Right atrium auricular region (tissue), 2 donors: ENCODE data around the gene FGF5. TPM values are rescaled to one million over a fixed set of nuclear protein-coding genes. Genes with fewer than 3 reads are reported as not detected.

Experiments
- DNase-seq: peaks from one replicate; pipeline ENCODE4 v3.0.0-alpha.2; 2019; ENCODE audit warnings: low spot score
- H3K27ac ChIP-seq, 2 donors: fragments of 200-600 bp; sonication (generic); 1 replicate in 1 of 2; 2 replicates in 1 of 2; pipeline ENCODE4 v1.5.1; 2016 to 2019
- H3K27me3 ChIP-seq, 2 donors: fragments of 200-600 bp; sonication (generic); one replicate each; pipeline versions ENCODE4 v1.5.1 to v1.6.0; 2017 to 2019
- H3K36me3 ChIP-seq: fragments of 200-600 bp; sonication (generic); one replicate; pipeline ENCODE4 v1.5.1; 2016
- H3K4me1 ChIP-seq, 2 donors: fragments of 200-600 bp; sonication (generic); one replicate each; pipeline versions ENCODE4 v1.5.1 to v1.6.0; 2017 to 2019
- H3K4me3 ChIP-seq, 2 donors: fragments of 200-600 bp; sonication (generic); 1 replicate in 1 of 2; 2 replicates in 1 of 2; pipeline ENCODE4 v1.5.1; 2017 to 2019; ENCODE audit warnings: mild to moderate bottlenecking in 1 of 2, moderate library complexity in 1 of 2
- H3K9me3 ChIP-seq, 2 donors: fragments of 200-600 bp; sonication (generic); one replicate each; pipeline ENCODE4 v1.5.1; 2019
- CTCF ChIP-seq, 2 donors: fragments of 200-600 bp; sonication (generic); IDR thresholded peaks; one replicate each; pipeline ENCODE4 v1.5.1; 2019; ENCODE audit warnings: antibody characterized with exemption in 2 of 2
- total RNA-seq, 2 donors: library from RNA; depleted of rRNA; stranded (reverse); fragments of >200 nt; gene quantifications; one replicate each; pipeline ENCODE4 v1.1.0, GENCODE V29; 2016

Gene FGF5
- total RNA-seq, 2 donors from 2014 or later, result 0.07 TPM; not detected in 1

- Histone ChIP-seq H3K27me3 (no peaks in the 10 kb centered on the region), H3K9me3 (no peaks in the 10 kb centered on the region), H3K36me3 (no peaks in the 10 kb centered on the region), H3K4me3 (no peak overlapping the region), H3K27ac (no peak overlapping the region), H3K4me1 (no peaks in the 10 kb centered on the region)
- TF ChIP-seq CTCF (IDR thresholded peaks at IDR 0.05), result no peak
- DNase-seq, result no peak
Observed at GRCh38 chr4:80254114-80254513, 12.3 kb upstream of the FGF5 start.

- H3K4me1 ChIP-seq, result no peaks in the 10 kb centered on the region
- H3K36me3 ChIP-seq, result no peaks in the 10 kb centered on the region
Observed at GRCh38 chr4:80255329-80256095, 11.0 kb upstream of the FGF5 start.

GRCh38 chr4:80257851-80258250 is 8.6 kb upstream of the FGF5 start:
- DNase-seq, result no peak
- TF ChIP-seq CTCF (IDR thresholded peaks at IDR 0.05), result no peak
- Histone ChIP-seq H3K4me3 (no peak overlapping the region), H3K4me1 (no peaks in the 10 kb centered on the region), H3K27ac (no peak overlapping the region), H3K9me3 (no peaks in the 10 kb centered on the region), H3K27me3 (no peaks in the 10 kb centered on the region), H3K36me3 (no peaks in the 10 kb centered on the region)

More at GRCh38 chr4:80255329-80256095, 11.0 kb upstream of the FGF5 start:
- Histone ChIP-seq H3K9me3 (no peaks in the 10 kb centered on the region), H3K4me3 (no peak overlapping the region), H3K27ac (no peak overlapping the region), H3K27me3 (no peaks in the 10 kb centered on the region)
- no peak for DNase-seq
- TF ChIP-seq CTCF (IDR thresholded peaks at IDR 0.05), result no peak

- Histone ChIP-seq H3K9me3 (no peaks in the 10 kb centered on the region), H3K36me3 (no peaks in the 10 kb centered on the region), H3K4me1 (no peaks in the 10 kb centered on the region), H3K27me3 (peaks cover 0 to 6% of the 10 kb centered on the region in 2 donors), H3K4me3 (no peak overlapping the region), H3K27ac (no peak overlapping the region)
- no peak for TF ChIP-seq CTCF (IDR thresholded peaks at IDR 0.05)
- no peak for DNase-seq
Observed at GRCh38 chr4:80259012-80259411, 7.5 kb upstream of the FGF5 start.

- no peak for DNase-seq
- no peaks in the 10 kb centered on the region for H3K4me1 ChIP-seq
- no peak overlapping the region for H3K27ac ChIP-seq
- no peak overlapping the region for H3K4me3 ChIP-seq
- peaks cover 0 to 12% of the 10 kb centered on the region in 2 donors for H3K27me3 ChIP-seq
- H3K9me3 ChIP-seq, result no peaks in the 10 kb centered on the region
- no peak for TF ChIP-seq CTCF (IDR thresholded peaks at IDR 0.05)
- no peaks in the 10 kb centered on the region for H3K36me3 ChIP-seq
Observed at GRCh38 chr4:80259817-80260216, 6.6 kb upstream of the FGF5 start.
